Immature natural killer cell (primary cell): ENCODE data around the gene C2orf49. TPM values are rescaled to one million over a fixed set of nuclear protein-coding genes. Genes with fewer than 3 reads are reported as not detected.

Experiments
- DNase-seq, 3 donors: peaks; one replicate each; pipeline ENCODE4 v3.0.0; 2022; ENCODE audit warnings: mixed read lengths in 1 of 3
- H3K27ac Mint-ChIP-seq, 6 donors: one replicate each; pipeline ENCODE4 v1.8.0; 2020; ENCODE audit warnings: mixed read lengths in 6 of 6, mild to moderate bottlenecking in 5 of 6, inconsistent platforms in 4 of 6, moderate library complexity in 3 of 6
- H3K27me3 Mint-ChIP-seq, 3 donors: one replicate each; pipeline ENCODE4 v1.8.0; 2020 to 2021; ENCODE audit warnings: low read depth in 3 of 3, mild to moderate bottlenecking in 3 of 3, mixed read lengths in 3 of 3, moderate library complexity in 3 of 3, inconsistent platforms in 1 of 3
- H3K36me3 Mint-ChIP-seq, 3 donors: one replicate each; pipeline ENCODE4 v1.8.0; 2020; ENCODE audit warnings: mixed read lengths in 3 of 3, inconsistent platforms in 2 of 3, mild to moderate bottlenecking in 2 of 3
- H3K4me1 Mint-ChIP-seq, 2 donors: one replicate each; pipeline ENCODE4 v1.8.0; 2020; ENCODE audit warnings: inconsistent platforms in 2 of 2, mild to moderate bottlenecking in 2 of 2, mixed read lengths in 2 of 2, moderate library complexity in 1 of 2
- H3K4me3 Mint-ChIP-seq, 5 donors: one replicate each; pipeline ENCODE4 v1.8.0; 2020; ENCODE audit warnings: mild to moderate bottlenecking in 5 of 5, mixed read lengths in 5 of 5, inconsistent platforms in 3 of 5, moderate library complexity in 3 of 5
- H3K9me3 Mint-ChIP-seq, 6 donors: one replicate each; pipeline ENCODE4 v1.8.0; 2020; ENCODE audit warnings: mild to moderate bottlenecking in 6 of 6, mixed read lengths in 6 of 6, inconsistent platforms in 4 of 6, moderate library complexity in 3 of 6
- polyA plus RNA-seq, 3 donors: library from polyadenylated mRNA; unstranded; fragments of 300-500 nt; fragmentation: Illumina TruSeq; gene quantifications; one replicate each; pipeline ENCODE4 v1.2.3, GENCODE V29; 2021

Gene C2orf49
- polyA plus RNA-seq, 3 donors from 2014 or later: 4.6 to 12.2 (median 11.1) TPM

DNA sequence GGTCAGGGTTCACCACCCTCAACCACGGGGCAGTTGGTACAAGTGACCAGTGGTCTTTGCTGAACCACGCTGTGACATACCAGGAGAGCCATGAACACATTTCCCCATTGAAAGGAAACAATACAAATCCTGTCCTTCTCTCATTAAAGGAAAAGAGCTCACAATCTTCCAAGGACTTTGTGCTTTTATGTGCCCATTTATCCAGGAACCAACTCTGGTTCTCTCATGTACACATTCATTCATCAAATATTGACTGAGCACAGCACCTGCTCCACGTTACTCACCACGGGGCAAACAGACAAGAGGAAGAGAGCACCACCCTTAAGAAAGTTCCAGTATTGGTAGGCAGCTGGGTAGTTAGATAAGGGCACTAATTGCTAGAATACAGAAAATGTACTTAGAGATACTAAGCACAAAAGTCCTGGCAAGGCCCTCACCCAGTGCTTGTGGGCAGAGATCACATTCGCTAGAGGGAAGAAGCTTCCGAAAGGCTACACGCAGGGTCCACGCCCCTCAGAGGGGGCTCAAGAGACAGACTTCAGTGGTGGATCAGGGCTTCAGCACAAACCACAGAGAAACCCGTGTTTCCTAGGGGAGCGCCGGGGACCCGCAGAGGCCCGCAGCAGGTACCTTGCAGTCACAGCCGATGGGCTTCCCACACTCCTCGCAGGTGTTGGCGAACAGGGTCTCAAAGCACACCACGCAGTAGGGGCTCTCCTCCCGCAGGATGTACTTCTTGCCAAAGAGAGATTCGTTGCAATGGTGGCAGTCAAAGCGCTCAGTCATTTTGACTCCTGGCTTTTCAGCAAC is 48.6 kb downstream of the C2orf49 start:
- no peak overlapping the region for H3K4me3 Mint-ChIP-seq
- H3K9me3 Mint-ChIP-seq: peaks cover 0 to 1% (median 0%) of the 10 kb centered on the region in 6 donors
- H3K27me3 Mint-ChIP-seq: peaks cover 2 to 6% (median 5%) of the 10 kb centered on the region in 3 donors
- no peak for DNase-seq
- H3K27ac Mint-ChIP-seq: no peak overlapping the region
- H3K4me1 Mint-ChIP-seq: no peaks in the 10 kb centered on the region
- no peaks in the 10 kb centered on the region for H3K36me3 Mint-ChIP-seq

DNA sequence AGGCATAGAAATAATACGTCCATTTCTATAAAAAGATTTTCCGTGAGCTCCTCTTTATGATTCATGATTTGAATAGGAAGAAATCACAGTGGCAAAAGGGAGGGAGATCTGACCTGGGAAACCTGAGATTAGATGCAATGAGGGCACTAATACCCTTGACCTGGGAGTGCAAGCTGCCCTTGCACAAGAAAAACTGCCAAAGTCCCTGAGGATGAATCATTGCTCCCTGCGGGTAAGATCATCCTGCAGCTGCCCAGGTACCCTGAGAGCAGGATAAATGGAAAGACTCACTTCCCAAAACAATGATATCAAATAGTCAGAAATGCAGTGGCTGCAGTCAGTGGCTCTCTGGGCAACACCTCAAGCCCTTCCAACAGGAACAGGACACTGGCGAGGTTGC is 49.9 kb downstream of the C2orf49 start:
- Mint-ChIP-seq H3K27ac (no peak overlapping the region), H3K36me3 (no peaks in the 10 kb centered on the region)

DNA sequence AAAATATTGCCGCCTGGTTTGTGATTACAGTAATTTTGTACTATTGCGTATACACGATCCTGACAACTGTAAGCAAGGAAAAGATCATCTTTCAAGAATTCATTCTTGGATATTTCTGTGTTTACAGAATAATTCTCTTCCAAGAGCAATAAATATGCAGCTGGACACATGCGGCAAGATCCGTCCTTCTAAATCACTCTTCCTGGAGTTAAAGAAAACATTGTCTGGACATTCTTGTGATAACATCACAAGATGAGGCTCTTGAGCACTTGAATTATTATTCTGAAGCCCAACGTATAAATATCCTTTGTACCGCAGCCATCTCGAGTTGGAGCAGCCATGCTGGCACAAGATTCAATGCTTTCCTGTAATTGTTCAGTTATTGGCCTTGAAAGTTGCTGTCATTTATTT is 51.6 kb downstream of the C2orf49 start:
- H3K27me3 Mint-ChIP-seq: peaks cover 4 to 11% (median 6%) of the 10 kb centered on the region in 3 donors
- no peak overlapping the region for H3K4me3 Mint-ChIP-seq
- no peaks in the 10 kb centered on the region for H3K36me3 Mint-ChIP-seq
- H3K27ac Mint-ChIP-seq: no peak overlapping the region
- H3K9me3 Mint-ChIP-seq: no peaks in the 10 kb centered on the region
- no peak for DNase-seq
- H3K4me1 Mint-ChIP-seq: no peaks in the 10 kb centered on the region

More for the DNA sequence above, 49.9 kb downstream of the C2orf49 start:
- H3K9me3 Mint-ChIP-seq: no peaks in the 10 kb centered on the region
- peaks cover 4 to 8% (median 5%) of the 10 kb centered on the region in 3 donors for H3K27me3 Mint-ChIP-seq
- H3K4me3 Mint-ChIP-seq: no peak overlapping the region
- no peaks in the 10 kb centered on the region for H3K4me1 Mint-ChIP-seq
- DNase-seq: no peak

DNA sequence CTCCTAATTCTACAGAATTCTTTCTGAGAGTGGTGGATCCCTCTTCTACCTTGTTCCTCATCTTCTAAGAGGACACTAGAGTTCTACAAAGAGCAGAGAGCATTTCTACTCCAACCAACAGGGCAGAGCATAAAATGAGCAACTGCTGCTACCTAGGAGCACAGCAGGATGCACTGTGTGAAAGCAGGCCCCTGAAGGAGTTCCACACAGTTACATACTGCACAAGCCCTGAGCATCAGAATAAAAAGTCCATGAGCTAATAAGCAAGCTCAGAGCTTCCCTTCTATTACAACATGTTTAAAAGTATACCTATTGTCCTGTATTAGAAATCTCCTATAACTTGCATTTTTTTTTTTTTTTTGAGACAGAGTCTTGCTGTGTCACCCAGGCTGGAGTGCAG is 53.1 kb downstream of the C2orf49 start:
- Mint-ChIP-seq H3K27ac (no peak overlapping the region), H3K4me1 (no peaks in the 10 kb centered on the region), H3K9me3 (no peaks in the 10 kb centered on the region)

DNA sequence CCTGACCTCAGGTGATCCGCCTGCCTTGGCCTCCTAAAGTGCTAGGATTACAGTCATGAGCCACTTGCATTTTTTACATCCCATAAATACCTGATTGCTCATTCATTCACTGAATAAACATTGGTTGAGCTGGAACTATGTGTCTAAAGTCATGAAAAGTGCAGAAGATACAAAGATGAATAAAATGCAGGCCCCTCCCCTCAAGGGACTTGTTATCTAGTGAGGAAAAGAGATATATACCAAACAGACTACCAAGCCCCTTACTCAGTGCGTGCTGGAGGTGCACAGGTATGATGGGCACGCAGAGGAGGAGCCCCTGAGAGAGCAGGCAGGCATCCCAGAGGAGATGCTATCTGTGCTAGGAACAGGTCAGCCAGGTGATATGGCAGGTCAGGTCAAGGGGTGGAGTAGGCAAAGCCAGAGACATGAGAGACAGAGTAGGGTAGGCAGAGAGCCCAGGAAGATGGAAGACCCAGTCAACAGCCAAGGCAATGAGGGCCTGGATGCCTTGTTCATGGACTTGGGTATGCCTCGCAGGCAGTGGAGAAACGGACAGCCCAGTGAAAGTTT is 53.8 kb downstream of the C2orf49 start:
- peaks cover 4 to 14% (median 5%) of the 10 kb centered on the region in 3 donors for H3K27me3 Mint-ChIP-seq
- H3K27ac Mint-ChIP-seq: no peak overlapping the region
- no peaks in the 10 kb centered on the region for H3K4me1 Mint-ChIP-seq
- no peaks in the 10 kb centered on the region for H3K36me3 Mint-ChIP-seq
- DNase-seq: no peak
- H3K4me3 Mint-ChIP-seq: no peak overlapping the region
- H3K9me3 Mint-ChIP-seq: no peaks in the 10 kb centered on the region

More for the DNA sequence above, 53.1 kb downstream of the C2orf49 start:
- Mint-ChIP-seq H3K4me3 (no peak overlapping the region), H3K36me3 (no peaks in the 10 kb centered on the region), H3K27me3 (peaks cover 5 to 11% (median 6%) of the 10 kb centered on the region in 3 donors)
- DNase-seq: no peak

DNA sequence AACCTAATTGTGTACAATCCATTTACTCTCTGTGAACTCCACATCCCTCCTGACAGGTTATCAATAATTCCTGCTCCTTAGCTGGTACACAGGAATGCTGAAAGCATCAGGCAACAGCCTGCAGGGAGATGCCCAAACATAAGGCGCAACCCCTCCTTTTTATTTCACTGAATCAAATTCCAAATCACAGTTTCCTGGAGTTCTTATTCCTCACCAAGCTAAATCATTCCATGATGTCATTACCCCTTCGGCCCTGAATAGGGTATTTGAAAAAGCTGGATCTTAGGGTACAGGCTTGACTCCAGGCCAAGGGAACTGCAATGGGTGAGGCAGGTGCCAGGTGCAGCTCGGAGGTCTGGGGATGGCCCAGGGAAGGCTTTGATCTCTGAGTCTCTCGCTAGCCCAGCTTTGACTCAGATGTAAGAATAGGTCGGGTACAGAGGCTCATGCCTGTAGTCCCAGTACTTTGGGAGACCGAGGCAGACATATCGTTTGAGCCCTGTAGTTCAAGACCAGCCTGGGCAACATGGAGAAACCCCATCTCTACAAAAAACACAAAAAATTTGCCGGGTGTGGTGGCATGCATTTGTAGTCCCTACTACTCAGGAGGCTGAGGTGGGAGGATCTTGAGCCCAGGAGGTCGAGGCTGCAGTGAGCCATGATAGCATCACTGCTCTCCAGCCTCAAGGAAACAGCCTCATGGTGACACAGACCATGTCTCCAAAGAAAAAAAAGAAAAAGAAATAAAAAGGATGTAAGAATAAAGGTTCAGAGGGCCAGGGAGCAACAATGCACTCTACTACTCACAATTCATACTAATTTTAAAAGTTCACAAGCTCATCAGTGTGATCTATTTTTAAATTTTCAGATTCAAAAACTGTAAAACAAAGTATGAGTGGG is 54.7 kb downstream of the C2orf49 start:
- no peak for DNase-seq
- Mint-ChIP-seq H3K4me3 (no peak overlapping the region), H3K27me3 (peaks cover 4 to 14% (median 9%) of the 10 kb centered on the region in 3 donors), H3K36me3 (no peaks in the 10 kb centered on the region), H3K9me3 (no peaks in the 10 kb centered on the region), H3K4me1 (no peaks in the 10 kb centered on the region), H3K27ac (no peak overlapping the region)

DNA sequence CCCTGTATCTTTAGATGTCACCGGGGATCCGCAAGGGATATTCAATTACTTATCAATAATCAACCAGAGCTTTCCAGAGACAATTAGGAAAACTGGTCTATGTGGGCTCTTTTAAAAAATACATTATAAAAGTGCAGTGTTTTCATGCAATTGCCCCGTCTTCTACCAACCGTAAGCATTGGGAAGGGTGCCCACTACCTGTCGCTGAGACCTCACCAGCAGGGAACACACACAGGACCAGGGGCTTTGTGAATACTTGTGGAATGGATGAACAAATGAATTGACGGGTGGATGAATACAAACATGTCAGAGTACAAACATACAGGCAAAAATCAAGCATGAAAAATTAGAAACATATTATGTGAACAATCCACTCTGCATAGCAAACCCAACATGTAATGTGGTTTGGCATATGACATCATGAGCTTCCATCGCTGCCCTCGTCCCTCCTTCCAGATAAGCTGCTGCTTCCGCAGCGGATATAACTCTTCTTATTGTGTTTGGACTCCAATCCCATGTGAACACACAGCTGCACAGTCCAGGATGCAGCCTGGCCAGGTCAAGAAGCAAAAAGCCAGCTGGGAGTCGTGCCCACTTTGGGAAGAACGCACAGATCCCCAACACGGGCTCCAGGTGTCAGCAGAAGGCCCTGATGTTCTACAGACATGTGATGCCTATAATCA is 56.2 kb downstream of the C2orf49 start:
- peaks cover 4 to 16% (median 16%) of the 10 kb centered on the region in 3 donors for H3K27me3 Mint-ChIP-seq

DNA sequence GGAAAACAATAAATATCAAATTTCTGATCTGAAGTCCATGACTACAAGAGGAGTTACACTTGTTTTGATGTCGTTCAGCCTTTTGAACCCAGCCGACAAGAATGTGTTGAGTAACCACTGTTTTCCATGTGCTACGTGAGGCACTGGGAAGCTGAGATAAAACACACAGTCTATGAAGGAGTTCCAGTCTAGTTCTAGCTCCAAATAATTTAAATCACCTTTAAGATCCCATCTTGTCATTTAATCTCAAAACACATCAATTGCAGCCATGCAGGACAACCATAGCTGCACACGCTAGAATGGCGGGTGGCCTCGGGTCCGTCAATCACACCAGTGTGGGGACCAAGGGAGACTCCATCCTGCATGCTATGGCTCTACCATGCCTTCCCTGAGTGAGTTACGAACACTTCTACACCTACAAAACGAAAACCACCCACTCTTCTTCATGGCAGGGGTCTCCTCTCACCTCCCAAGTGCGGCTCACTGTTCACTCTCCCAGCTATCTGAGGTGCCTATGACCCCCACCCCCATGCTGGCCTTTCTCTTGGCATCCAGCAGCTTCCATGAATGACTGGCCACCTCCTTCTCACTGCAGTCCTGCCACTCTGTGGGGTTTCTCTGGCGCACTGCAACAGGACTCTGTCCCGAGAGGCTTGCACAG is 57.7 kb downstream of the C2orf49 start:
- Mint-ChIP-seq H3K4me3 (no peak overlapping the region), H3K9me3 (peaks cover 0 to 2% (median 0%) of the 10 kb centered on the region in 6 donors), H3K27ac (no peak overlapping the region), H3K27me3 (peaks cover 4 to 16% (median 15%) of the 10 kb centered on the region in 3 donors), H3K4me1 (peaks cover 6 to 11% of the 10 kb centered on the region in 2 donors), H3K36me3 (no peaks in the 10 kb centered on the region)
- no peak for DNase-seq

More for the DNA sequence above, 56.2 kb downstream of the C2orf49 start:
- Mint-ChIP-seq H3K9me3 (peaks cover 0 to 2% (median 0%) of the 10 kb centered on the region in 6 donors), H3K4me3 (no peak overlapping the region), H3K36me3 (no peaks in the 10 kb centered on the region), H3K4me1 (peaks cover 2 to 5% of the 10 kb centered on the region in 2 donors), H3K27ac (no peak overlapping the region)
- DNase-seq: no peak

DNA sequence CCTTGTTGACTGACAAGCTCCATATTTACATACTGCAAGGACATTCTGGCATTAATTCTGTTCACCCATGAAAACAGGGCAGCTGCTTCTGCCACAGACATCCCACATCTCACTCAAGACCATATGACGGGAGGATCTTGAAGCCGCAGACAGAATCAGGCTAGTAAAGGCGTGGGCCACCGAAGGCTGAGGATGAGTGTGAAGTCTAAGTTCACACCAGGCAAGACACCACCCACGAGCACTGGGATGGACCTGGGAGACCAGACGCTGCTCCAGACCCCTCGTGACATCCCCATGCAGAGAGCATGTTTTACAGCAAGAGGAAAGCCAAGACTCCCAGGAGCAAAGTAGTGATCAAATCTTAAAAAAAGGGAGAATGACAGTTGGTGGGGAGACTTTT is 58.4 kb downstream of the C2orf49 start:
- peaks cover 4 to 20% (median 15%) of the 10 kb centered on the region in 3 donors for H3K27me3 Mint-ChIP-seq
- H3K27ac Mint-ChIP-seq: no peak overlapping the region
- no peak overlapping the region for H3K4me3 Mint-ChIP-seq
- H3K36me3 Mint-ChIP-seq: no peaks in the 10 kb centered on the region
- DNase-seq: no peak
- peaks cover 0 to 2% (median 0%) of the 10 kb centered on the region in 6 donors for H3K9me3 Mint-ChIP-seq
- peaks cover 6 to 11% of the 10 kb centered on the region in 2 donors for H3K4me1 Mint-ChIP-seq

DNA sequence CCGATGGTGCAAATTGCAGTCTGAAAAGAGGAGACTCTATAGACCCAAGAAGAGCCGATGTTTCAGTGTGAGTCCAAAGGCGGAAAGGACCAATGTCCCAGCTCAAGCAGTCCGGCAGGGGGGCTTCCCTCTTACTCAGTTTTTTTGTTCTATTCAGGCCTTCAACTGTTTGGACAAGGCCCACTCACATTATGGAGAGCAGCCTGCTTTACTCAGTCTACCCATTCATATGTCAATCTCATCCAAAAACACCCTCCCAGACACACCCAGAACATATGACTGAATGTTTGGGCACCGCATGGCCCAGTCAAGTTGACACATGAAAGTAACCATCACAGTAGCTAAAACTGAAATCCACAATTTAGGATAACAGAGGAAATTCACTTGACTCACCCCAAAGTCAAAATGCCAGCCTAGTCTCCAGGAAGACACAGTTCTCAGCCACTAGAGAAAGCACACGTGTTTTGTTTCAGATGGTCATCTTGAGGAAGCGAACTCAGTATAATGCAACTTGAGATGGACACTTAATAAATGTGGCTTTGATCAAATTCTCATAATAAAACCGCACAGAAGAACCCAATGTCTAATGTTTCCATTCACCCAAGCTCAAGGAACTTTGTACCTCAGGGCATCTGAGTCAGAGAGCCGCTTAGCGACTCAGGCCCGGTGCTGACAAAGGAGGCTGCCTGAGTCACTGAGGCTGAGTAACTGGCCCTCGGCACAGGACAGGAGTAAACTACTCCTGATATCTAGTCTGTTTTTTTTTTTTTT is 59.1 kb downstream of the C2orf49 start:
- H3K4me3 Mint-ChIP-seq: no peak overlapping the region
- H3K9me3 Mint-ChIP-seq: peaks cover 0 to 2% (median 0%) of the 10 kb centered on the region in 6 donors

DNA sequence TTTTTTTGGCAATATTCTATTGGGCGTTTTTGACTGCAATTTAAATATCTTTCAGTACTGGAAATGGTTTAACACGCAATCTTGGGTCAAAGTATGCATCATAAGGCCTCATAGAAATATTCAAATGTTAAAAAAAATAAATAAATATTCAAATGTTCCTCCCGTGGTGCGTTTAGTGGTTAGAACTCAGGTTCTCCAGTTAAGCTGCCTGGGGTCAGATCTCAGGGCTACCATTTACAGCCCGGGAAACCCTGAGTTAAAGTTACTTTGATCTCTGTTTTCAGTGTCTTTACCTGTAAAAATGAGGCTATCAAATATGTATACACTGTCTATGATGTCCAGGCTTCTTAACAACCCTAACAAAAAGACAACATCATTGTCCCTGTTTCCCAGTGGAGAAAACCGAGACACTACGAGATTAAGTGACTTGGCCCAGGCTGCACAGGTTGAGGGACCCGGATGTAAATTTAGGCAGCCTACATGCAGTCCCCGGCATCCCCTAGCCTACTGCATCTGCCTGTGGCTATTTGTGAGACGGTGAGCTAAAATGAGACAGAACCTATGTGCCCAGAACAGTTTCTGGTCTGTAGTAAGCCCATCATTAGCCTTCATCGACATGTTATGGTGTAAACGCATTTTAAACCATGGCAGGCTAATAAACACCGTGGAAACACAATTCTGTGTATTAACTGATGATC is 59.8 kb downstream of the C2orf49 start:
- Mint-ChIP-seq H3K4me3 (peak overlapping the region in 1 of 5 donors; percentile 32), H3K27ac (no peak overlapping the region), H3K27me3 (peaks cover 4 to 20% (median 12%) of the 10 kb centered on the region in 3 donors), H3K36me3 (no peaks in the 10 kb centered on the region), H3K4me1 (peaks cover 6 to 11% of the 10 kb centered on the region in 2 donors), H3K9me3 (peaks cover 0 to 2% (median 0%) of the 10 kb centered on the region in 6 donors)
- DNase-seq: no peak

More for the DNA sequence above, 59.1 kb downstream of the C2orf49 start:
- H3K27ac Mint-ChIP-seq: no peak overlapping the region
- no peak for DNase-seq
- H3K36me3 Mint-ChIP-seq: no peaks in the 10 kb centered on the region
- peaks cover 4 to 20% (median 12%) of the 10 kb centered on the region in 3 donors for H3K27me3 Mint-ChIP-seq
- H3K4me1 Mint-ChIP-seq: peaks cover 6 to 11% of the 10 kb centered on the region in 2 donors

DNA sequence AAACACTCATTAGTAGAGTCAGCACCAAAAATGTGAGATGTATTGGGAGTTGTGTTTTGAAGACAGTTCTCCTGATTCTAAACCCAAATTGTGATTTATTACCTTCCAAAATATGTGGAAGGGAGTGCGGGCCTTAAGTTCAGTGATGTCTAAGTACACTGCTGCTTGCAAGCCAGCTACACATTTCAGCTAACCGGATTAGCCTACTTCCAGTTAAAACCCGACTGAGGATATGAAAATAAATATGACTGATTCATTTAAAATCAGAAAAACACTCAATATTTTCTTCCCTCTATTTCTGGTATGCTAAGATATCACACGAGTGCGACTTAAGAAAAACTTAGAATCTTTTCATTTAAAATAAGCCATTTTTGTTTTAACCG is 60.6 kb downstream of the C2orf49 start:
- Mint-ChIP-seq H3K36me3 (no peaks in the 10 kb centered on the region), H3K4me1 (peaks cover 6 to 11% of the 10 kb centered on the region in 2 donors), H3K27me3 (peaks cover 2 to 17% (median 10%) of the 10 kb centered on the region in 3 donors), H3K4me3 (peak overlapping the region; percentile 63 to 77 (median 66)), H3K9me3 (peaks cover 0 to 2% (median 0%) of the 10 kb centered on the region in 6 donors), H3K27ac (no peak overlapping the region)
- no peak for DNase-seq
